Left lung (tissue), 10 donors: ENCODE results near the gene SPI1. TPM values are rescaled to one million over a fixed set of nuclear protein-coding genes. Genes with fewer than 3 reads are reported as not detected.

Source experiments
- ATAC-seq: fragments of 200-7000 bp; cut with Tn5 transposase; one replicate; pipeline ENCODE4 v1.9.1; 2020; ENCODE audit warnings: moderate library complexity
- DNase-seq, 4 donors: peaks; one replicate each; pipeline ENCODE4 v3.0.0-alpha.2; 2013 to 2020
- H3K27ac ChIP-seq, 2 donors: fragments of 200-600 bp; sonication (generic) in 1 of 2; one replicate each; pipeline versions ENCODE4 v1.5.0 to v1.8.0; 2020 to 2021
- H3K27me3 ChIP-seq, 2 donors: fragments of 200-600 bp; sonication (generic) in 1 of 2; one replicate each; pipeline versions ENCODE4 v1.5.0 to v1.8.0; 2020 to 2021
- H3K36me3 ChIP-seq, 2 donors: fragments of 200-600 bp; sonication (generic) in 1 of 2; one replicate each; pipeline versions ENCODE4 v1.5.0 to v1.8.0; 2020 to 2021
- H3K4me1 ChIP-seq, 2 donors: fragments of 200-600 bp; one replicate each; pipeline ENCODE4 v1.8.0; 2021
- H3K4me3 ChIP-seq, 2 donors: fragments of 200-600 bp; sonication (generic) in 1 of 2; one replicate each; pipeline versions ENCODE4 v1.5.0 to v1.8.0; 2020 to 2021; ENCODE audit warnings: mild to moderate bottlenecking in 1 of 2
- H3K9me3 ChIP-seq, 2 donors: fragments of 200-600 bp; sonication (generic) in 1 of 2; one replicate each; pipeline versions ENCODE4 v1.5.0 to v1.8.0; 2020 to 2021
- intact Hi-C, 2 donors: fragments of 100-400 bp; cut with DNase I; formaldehyde crosslinking; loops; one replicate each; pipeline versions ENCODE4 v1.11.2 to v1.14.2; 2022
- polyA plus RNA-seq, 6 donors: library from polyadenylated mRNA; unstranded; fragments of 120-200 nt; gene quantifications; one replicate each; pipeline ENCODE4 v1.2.1, GENCODE V29; 2013; ENCODE audit not compliant: insufficient read length in 6 of 6
- total RNA-seq, 2 donors: library from RNA; stranded (reverse); fragmentation: NEBNext Ultra II Directional; extraction: Animal tissue kit (Norgen Biotek cat#: 25700); gene quantifications; one replicate each; pipeline ENCODE4 v1.2.1, GENCODE V29; 2021
- TF ChIP-seq, protein P1 (sequence below), 2 donors: fragments of 200-600 bp; sonication (generic) in 1 of 2; IDR thresholded peaks; one replicate each; pipeline versions ENCODE4 v1.5.0 to v1.8.0; 2021; ENCODE audit warnings: antibody characterized with exemption in 2 of 2
- donor health status: DM: no; HTN: yes; CAD: no.
- donor health status: DM: no; HTN: no; CAD: no.

SPI1 gene
- total and polyA plus RNA-seq, 8 donors: 4.9 to 194 (median 6.2) TPM

DNA sequence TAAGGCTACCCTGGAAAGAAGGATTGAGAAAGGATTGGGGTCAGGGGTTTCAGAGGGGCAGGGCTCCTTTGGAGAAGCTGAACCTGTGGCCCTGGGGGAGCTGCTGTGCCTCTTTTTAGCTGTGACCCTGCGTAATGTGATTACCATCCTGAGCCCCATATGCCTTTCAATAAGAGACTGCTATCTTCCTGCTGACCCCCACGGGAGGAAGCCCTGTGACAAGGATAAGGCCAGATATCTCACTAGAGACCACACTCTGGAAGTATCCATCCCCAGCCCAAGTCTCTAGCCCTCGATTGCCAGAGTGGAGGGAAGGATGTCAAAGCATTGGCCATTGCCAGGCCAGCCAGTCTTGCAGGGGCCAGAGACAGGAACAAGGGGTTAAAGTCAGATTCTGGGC is 25.2 kb upstream of the SPI1 start:
- Histone ChIP-seq H3K27me3 (no peaks in the 10 kb centered on the region), H3K36me3 (no peaks in the 10 kb centered on the region), H3K27ac (no peak overlapping the region), H3K4me3 (no peak overlapping the region), H3K4me1 (peaks cover 12 to 41% of the 10 kb centered on the region in 2 donors), H3K9me3 (no peaks in the 10 kb centered on the region)
- ATAC-seq (no peak), DNase-seq (peak in 1 of 4 donors; percentile 8)
- TF ChIP-seq, protein P1, sequence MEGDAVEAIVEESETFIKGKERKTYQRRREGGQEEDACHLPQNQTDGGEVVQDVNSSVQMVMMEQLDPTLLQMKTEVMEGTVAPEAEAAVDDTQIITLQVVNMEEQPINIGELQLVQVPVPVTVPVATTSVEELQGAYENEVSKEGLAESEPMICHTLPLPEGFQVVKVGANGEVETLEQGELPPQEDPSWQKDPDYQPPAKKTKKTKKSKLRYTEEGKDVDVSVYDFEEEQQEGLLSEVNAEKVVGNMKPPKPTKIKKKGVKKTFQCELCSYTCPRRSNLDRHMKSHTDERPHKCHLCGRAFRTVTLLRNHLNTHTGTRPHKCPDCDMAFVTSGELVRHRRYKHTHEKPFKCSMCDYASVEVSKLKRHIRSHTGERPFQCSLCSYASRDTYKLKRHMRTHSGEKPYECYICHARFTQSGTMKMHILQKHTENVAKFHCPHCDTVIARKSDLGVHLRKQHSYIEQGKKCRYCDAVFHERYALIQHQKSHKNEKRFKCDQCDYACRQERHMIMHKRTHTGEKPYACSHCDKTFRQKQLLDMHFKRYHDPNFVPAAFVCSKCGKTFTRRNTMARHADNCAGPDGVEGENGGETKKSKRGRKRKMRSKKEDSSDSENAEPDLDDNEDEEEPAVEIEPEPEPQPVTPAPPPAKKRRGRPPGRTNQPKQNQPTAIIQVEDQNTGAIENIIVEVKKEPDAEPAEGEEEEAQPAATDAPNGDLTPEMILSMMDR (IDR thresholded peaks at IDR 0.05): no peak
- intact Hi-C loops: no loop called here

DNA sequence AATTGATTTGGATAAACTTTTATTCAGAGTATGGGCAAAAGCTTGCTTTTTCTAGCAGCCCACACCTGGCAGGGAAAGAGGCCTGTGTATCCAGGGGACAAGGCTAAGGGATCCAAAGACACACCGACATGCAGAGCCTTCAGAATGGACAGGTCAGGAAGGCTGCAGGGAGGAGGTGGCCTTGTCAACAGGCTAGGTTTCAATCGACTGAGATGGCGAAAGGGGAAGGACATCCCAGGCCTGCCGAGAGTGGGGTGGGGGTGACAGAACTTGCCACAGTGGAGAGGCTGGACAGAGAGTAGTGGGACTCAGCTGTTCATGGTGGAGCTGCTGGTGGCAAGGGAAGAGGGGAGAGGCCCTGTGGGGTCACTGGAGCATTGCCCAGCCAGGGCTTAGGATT is 24.8 kb upstream of the SPI1 start:
- Histone ChIP-seq H3K27ac (no peak overlapping the region), H3K4me3 (no peak overlapping the region), H3K27me3 (no peaks in the 10 kb centered on the region), H3K9me3 (no peaks in the 10 kb centered on the region), H3K4me1 (peaks cover 12 to 41% of the 10 kb centered on the region in 2 donors), H3K36me3 (no peaks in the 10 kb centered on the region)
- TF ChIP-seq, protein P1 (IDR thresholded peaks at IDR 0.05): no peak
- intact Hi-C loops: no loop called here
- DNase-seq (peak in 1 of 4 donors; percentile 39), ATAC-seq (no peak)

DNA sequence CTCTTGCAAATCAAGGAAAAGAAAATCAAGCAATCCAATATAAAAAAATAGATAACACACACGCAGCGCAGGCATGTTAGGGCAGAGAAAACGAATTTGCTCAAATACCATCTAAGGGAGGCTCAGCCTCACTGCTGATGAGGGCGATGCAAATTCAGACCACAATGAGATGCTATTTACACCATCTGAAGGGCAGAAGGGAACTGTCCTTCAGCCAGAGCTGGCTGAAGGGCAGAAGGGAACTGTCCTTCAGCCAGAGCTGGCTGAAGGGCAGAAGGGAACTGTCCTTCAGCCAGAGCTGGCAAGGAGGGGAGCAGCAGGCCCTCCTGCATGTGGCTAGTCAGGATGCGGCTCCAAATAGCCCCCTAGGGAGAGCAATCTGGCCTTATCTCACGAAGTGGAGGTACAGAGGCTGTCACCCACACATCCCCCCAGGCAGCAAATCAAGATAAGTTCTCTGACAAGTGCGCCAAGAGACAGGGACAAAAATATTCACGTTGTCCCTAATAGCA is 22.5 kb upstream of the SPI1 start:
- peak overlapping the region in 1 of 2 donors; percentile 44 for H3K4me3 ChIP-seq
- DNase-seq (peak in 1 of 4 donors; percentile 42), ATAC-seq (peak; percentile 62)
- peaks cover 4 to 28% of the 10 kb centered on the region in 2 donors for H3K4me1 ChIP-seq
- H3K9me3 ChIP-seq: no peaks in the 10 kb centered on the region
- H3K27me3 ChIP-seq: no peaks in the 10 kb centered on the region
- TF ChIP-seq, protein P1 (IDR thresholded peaks at IDR 0.05): no peak
- H3K36me3 ChIP-seq: no peaks in the 10 kb centered on the region
- peak overlapping the region; percentile 70 to 89 for H3K27ac ChIP-seq
- intact Hi-C loops: no loop called here

DNA sequence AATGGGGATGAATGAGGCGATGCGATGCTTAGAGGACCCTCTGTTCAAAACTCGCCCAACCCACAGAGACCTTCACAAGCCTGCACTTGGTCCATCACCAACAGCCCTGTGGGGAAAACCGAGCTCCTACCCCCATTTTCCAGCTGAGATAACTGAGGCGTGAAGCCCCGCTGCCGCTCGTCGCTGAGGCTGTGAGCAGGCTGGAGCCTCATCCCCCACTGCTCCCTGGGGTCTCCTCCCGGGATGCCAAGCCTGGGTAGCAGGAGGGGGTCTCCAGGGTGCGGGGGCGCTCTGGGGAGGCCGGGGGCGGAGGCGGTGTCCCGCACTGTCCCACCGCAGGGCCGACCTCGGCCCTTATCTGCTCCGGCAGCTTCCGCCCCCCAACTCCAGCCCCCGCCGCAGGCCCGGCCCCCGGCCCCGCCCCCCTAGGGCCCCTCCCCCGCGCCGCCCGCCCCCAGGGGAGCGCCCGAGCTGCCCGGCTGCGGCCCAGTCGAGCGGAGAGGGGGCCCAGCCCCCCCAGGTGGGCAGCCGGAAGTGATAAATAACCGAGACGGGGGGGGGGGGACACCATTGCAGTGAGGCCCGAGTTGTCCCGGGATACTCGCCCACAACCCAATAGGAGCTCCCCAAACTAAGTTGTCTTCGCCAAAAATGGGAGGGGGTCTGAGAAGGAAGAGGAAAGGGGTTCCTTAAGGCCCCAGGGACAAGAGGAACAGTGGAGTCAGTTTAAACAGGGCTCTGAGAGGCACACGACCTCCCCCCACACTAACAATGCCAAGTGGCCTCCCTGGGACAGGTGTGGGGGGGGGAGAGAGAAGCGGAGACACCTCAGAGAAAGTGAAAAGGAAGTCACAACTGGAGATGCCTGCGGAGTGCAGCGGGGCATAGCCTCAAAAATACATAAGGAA is 21.8 kb upstream of the SPI1 start:
- peaks cover 4 to 35% of the 10 kb centered on the region in 2 donors for H3K4me1 ChIP-seq
- no peaks in the 10 kb centered on the region for H3K9me3 ChIP-seq
- H3K27ac ChIP-seq: peak overlapping the region; percentile 70 to 89
- peak; percentile 85 for ATAC-seq
- TF ChIP-seq, protein P1 (IDR thresholded peaks at IDR 0.05): no peak
- H3K27me3 ChIP-seq: no peaks in the 10 kb centered on the region
- intact Hi-C loops: no loop called here
- H3K36me3 ChIP-seq: no peaks in the 10 kb centered on the region
- H3K4me3 ChIP-seq: peak overlapping the region; percentile 40 to 44
- DNase-seq: peak in 3 of 4 donors; percentile 23 to 85 (median 39)

DNA sequence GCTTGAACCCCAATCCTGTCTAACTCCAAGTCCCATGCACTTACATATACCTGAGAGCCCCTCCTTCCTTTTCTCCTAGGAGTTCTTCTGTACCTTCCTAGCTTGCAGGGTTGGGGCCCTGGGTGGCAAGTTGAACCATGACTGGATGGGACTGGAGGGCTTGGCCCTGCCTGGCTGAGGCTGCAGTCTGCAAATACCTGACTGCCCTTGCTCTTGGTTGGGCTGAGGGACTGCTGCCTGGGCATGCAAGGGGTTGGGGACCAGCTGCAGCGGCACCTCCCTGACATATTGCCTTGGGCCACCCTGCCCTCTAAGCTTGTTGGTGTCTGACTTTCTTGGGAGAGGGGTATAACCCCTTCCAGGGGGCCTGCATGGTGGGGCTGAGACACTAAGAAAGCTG is 20.2 kb upstream of the SPI1 start:
- TF ChIP-seq, protein P1 (IDR thresholded peaks at IDR 0.05): no peak
- Histone ChIP-seq H3K27me3 (no peaks in the 10 kb centered on the region), H3K27ac (no peak overlapping the region), H3K4me3 (no peak overlapping the region), H3K4me1 (peaks cover 4 to 51% of the 10 kb centered on the region in 2 donors), H3K36me3 (no peaks in the 10 kb centered on the region), H3K9me3 (no peaks in the 10 kb centered on the region)
- ATAC-seq: no peak
- peak in 1 of 4 donors; percentile 50 for DNase-seq
- intact Hi-C loops: no loop called here
